Measurements from ENCODE around the gene LIG1.

Gene LIG1

GRCh38 chr19:48123907-48124651 lies 46.1 kb downstream of the LIG1 start:
- Histone ChIP-seq H3K36me3 (peaks cover 27% of the 10 kb centered on the region), H3K27me3 (no peaks in the 10 kb centered on the region), H3K4me1 (peaks cover 3% of the 10 kb centered on the region; the same call in 1 of the 2 replicates), H3K9me3 (no peaks in the 10 kb centered on the region), H3K4me3 (ENCODE audit: low read depth, low read length) (no peak overlapping the region)
- TF ChIP-seq CTCF (IDR thresholded peaks at IDR 0.05; ENCODE audit: low read depth, low read length), result no peak; the same call in 1 of the 2 replicates
- DNase-seq, result no peak

- no peak for TF ChIP-seq CTCF (IDR thresholded peaks at IDR 0.05; ENCODE audit: low read depth, low read length)
- DNase-seq, result no peak
- no peaks in the 10 kb centered on the region for H3K27me3 ChIP-seq
- H3K4me1 ChIP-seq, result peaks cover 3% of the 10 kb centered on the region; the same call in 1 of the 2 replicates
- H3K36me3 ChIP-seq, result peaks cover 19% of the 10 kb centered on the region
- H3K4me3 ChIP-seq (ENCODE audit: low read depth, low read length), result no peak overlapping the region
- H3K9me3 ChIP-seq, result no peaks in the 10 kb centered on the region
These were observed 47.7 kb downstream of the LIG1 start for GRCh38 chr19:48122421-48122820.

- Histone ChIP-seq H3K9me3 (no peaks in the 10 kb centered on the region), H3K4me3 (ENCODE audit: low read depth, low read length) (no peak overlapping the region), H3K27me3 (no peaks in the 10 kb centered on the region), H3K36me3 (peaks cover 16% of the 10 kb centered on the region), H3K4me1 (peaks cover 3% of the 10 kb centered on the region; the same call in 1 of the 2 replicates)
- peak; percentile 66 for DNase-seq
- TF ChIP-seq CTCF (IDR thresholded peaks at IDR 0.05; ENCODE audit: low read depth, low read length), result no peak
These were observed 48.2 kb downstream of the LIG1 start for GRCh38 chr19:48121909-48122371.

- Histone ChIP-seq H3K4me3 (ENCODE audit: low read depth, low read length) (no peak overlapping the region), H3K36me3 (peaks cover 15% of the 10 kb centered on the region)
- TF ChIP-seq CTCF (IDR thresholded peaks at IDR 0.05; ENCODE audit: low read depth, low read length), result no peak
These were observed 49.1 kb downstream of the LIG1 start for GRCh38 chr19:48121066-48121465.

GRCh38 chr19:48120505-48120904 lies 49.6 kb downstream of the LIG1 start:
- Histone ChIP-seq H3K9me3 (no peaks in the 10 kb centered on the region), H3K36me3 (peaks cover 15% of the 10 kb centered on the region), H3K27me3 (no peaks in the 10 kb centered on the region), H3K4me3 (ENCODE audit: low read depth, low read length) (no peak overlapping the region), H3K4me1 (peaks cover 3% of the 10 kb centered on the region; the same call in 1 of the 2 replicates)
- DNase-seq, result no peak
- TF ChIP-seq CTCF (IDR thresholded peaks at IDR 0.05; ENCODE audit: low read depth, low read length), result no peak

More at GRCh38 chr19:48121066-48121465, 49.1 kb downstream of the LIG1 start:
- no peaks in the 10 kb centered on the region for H3K27me3 ChIP-seq
- H3K4me1 ChIP-seq, result peaks cover 3% of the 10 kb centered on the region; the same call in 1 of the 2 replicates
- no peak for DNase-seq
- H3K9me3 ChIP-seq, result no peaks in the 10 kb centered on the region

- Histone ChIP-seq H3K36me3 (peaks cover 15% of the 10 kb centered on the region), H3K27me3 (no peaks in the 10 kb centered on the region), H3K4me3 (ENCODE audit: low read depth, low read length) (no peak overlapping the region), H3K9me3 (no peaks in the 10 kb centered on the region), H3K4me1 (peaks cover 3% of the 10 kb centered on the region; the same call in 1 of the 2 replicates)
- no peak for TF ChIP-seq CTCF (IDR thresholded peaks at IDR 0.05; ENCODE audit: low read depth, low read length)
- no peak for DNase-seq
These were observed 52.0 kb downstream of the LIG1 start for GRCh38 chr19:48118131-48118517.
